ENCODE results near the gene ZNF641. TPM values are rescaled to one million over a fixed set of nuclear protein-coding genes. Genes with fewer than 3 reads are reported as not detected.

The ZNF641 gene
- 10 to 100 TPM; 24.8 to 30.1 TPM for total RNA-seq

GRCh38 chr12:48350249-48351021, at the start of gene ZNF641:
Gene ZNF641 (minus strand): TSS chr12:48350919. CDS start chr12:48348090, 2,829 bp downstream.

Other genes with a start within 250 kb of the ZNF641 start
- gene SENP1, start 244.8 kb downstream of the ZNF641 start, total RNA-seq, result 10 to 100 TPM; 30.1 to 30.4 TPM
- gene PFKM, start 231.6 kb downstream of the ZNF641 start, total RNA-seq, result 10 to 100 TPM; 17.3 to 19.8 TPM
- 10 to 100 TPM; 45.1 to 45.4 TPM for gene ASB8, start 193.4 kb downstream of the ZNF641 start, total RNA-seq
- gene CCDC184, start 167.3 kb downstream of the ZNF641 start, total RNA-seq, result under 1 TPM; 0.22 to 0.45 TPM
- gene OR10AD1, start 147.6 kb downstream of the ZNF641 start, total RNA-seq, result not detected
- gene ANP32D, start 121.6 kb upstream of the ZNF641 start, total RNA-seq, result not detected
- gene C12orf54, start 131.6 kb upstream of the ZNF641 start, total RNA-seq, result not detected
- gene OR8S1, start 174.7 kb upstream of the ZNF641 start, total RNA-seq, result not detected
- gene LALBA, start 219.1 kb upstream of the ZNF641 start, total RNA-seq, result not detected

Measured in activated naive CD4-positive, alpha-beta T cell treated with anti-CD3 and anti-CD28 coated beads, Interleukin-2, amount 10 ng/mL, durations not matched to agents 5 hours and 36 hours (primary cell).